ENCODE measurements around the gene ANKIB1.
"Not testable (repeated sequence)": the region's sequence is repeated elsewhere in the genome, so short reads cannot be mapped to it uniquely, and the experiment has no call there.

ANKIB1 gene

GRCh38 chr7:92422926-92423325 is 177.2 kb downstream of the ANKIB1 start:
- no peak for TF ChIP-seq POLR2A (IDR thresholded peaks at IDR 0.05; ENCODE audit: low read depth, low read length)
- FAIRE-seq (no peak), DNase-seq (ENCODE audit: insufficient read length, low spot score) (no peak)

DNA sequence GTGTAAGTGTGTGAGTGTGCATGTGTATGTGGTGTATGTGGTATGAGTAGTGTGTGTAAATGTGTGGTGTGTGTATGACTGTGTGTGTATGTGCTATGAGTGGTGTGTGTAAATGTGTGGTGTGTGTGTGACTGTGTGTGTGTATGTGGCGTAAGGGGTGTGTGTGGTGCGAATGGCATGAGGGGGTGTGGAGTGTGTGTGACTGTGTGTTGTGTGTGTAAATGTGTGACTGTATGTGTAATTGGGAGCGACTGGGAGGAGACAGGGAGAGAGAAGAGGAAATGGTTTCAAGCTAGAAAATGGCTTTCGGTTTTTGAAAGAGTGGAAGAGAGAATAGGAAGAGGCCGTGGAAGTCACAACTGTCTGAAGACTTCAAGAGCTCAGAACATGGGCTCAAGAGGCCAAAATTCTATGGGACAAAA is 177.9 kb downstream of the ANKIB1 start:
- no peak for TF ChIP-seq POLR2A (IDR thresholded peaks at IDR 0.05; ENCODE audit: low read depth, low read length)
- no peak for DNase-seq (ENCODE audit: insufficient read length, low spot score)
- no peak for FAIRE-seq

- DNase-seq (ENCODE audit: insufficient read length, low spot score) (no peak), FAIRE-seq (no peak)
- TF ChIP-seq POLR2A (IDR thresholded peaks at IDR 0.05; ENCODE audit: low read depth, low read length) = no peak
Measured at GRCh38 chr7:92425311-92425947, 179.7 kb downstream of the ANKIB1 start.

GRCh38 chr7:92427193-92427592 is 181.4 kb downstream of the ANKIB1 start:
- no peak for TF ChIP-seq POLR2A (IDR thresholded peaks at IDR 0.05; ENCODE audit: low read depth, low read length)
- DNase-seq (ENCODE audit: insufficient read length, low spot score) = no peak
- FAIRE-seq = no peak

- DNase-seq (ENCODE audit: insufficient read length, low spot score) (no peak), FAIRE-seq (no peak)
- TF ChIP-seq POLR2A (IDR thresholded peaks at IDR 0.05; ENCODE audit: low read depth, low read length) = no peak
Measured at GRCh38 chr7:92432299-92432946, 186.6 kb downstream of the ANKIB1 start.

DNA sequence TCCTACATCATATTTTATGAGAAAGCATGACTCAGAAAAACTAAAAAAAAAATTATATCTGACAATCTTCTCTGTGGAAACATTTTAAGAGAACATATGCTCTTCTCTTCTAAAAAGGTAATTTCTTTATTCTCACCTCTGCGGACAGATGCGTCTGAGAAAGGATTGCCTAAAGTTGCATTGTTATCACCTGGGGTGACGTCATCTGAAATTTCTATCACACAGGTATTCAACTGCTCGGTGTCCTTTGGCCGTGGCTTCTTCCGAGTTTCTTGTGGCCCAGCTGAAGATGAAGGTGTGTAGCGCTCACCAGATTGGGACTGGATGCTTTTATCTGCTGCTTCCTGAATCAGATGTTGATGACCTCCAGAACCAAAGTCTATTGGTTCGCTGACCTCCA is 187.2 kb downstream of the ANKIB1 start:
- DNase-seq (ENCODE audit: insufficient read length, low spot score) = no peak
- FAIRE-seq = no peak
- TF ChIP-seq POLR2A (IDR thresholded peaks at IDR 0.05; ENCODE audit: low read depth, low read length) = no peak

DNA sequence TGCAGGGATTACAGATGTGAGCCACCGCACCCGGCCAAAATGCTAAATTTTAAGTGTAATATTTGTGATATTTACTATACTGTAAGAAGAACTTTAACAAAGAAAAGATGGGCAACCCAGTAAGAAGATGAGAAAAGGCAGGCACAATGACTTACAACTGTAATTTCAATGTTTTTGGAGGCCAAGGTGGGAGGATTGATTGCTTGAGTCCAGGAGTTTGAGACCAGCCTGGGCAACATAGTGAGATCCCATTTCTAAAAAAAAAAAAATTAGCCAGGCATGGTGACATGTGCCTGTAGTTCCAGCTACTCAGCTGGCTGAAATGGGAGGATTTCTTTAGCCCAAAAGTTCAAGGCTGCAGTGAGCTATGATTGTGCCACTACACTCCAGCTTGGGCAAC is 189.8 kb downstream of the ANKIB1 start:
- TF ChIP-seq POLR2A (IDR thresholded peaks at IDR 0.05; ENCODE audit: low read depth, low read length) = no peak
- DNase-seq (ENCODE audit: insufficient read length, low spot score) (no peak), FAIRE-seq (no peak)

- TF ChIP-seq POLR2A (IDR thresholded peaks at IDR 0.05; ENCODE audit: low read depth, low read length) = no peak
- no peak for DNase-seq (ENCODE audit: insufficient read length, low spot score)
- FAIRE-seq = no peak
Measured at GRCh38 chr7:92436612-92437445, 191.1 kb downstream of the ANKIB1 start.

GRCh38 chr7:92437956-92438491 is 192.2 kb downstream of the ANKIB1 start:
- no peak for DNase-seq (ENCODE audit: insufficient read length, low spot score)
- no peak for TF ChIP-seq POLR2A (IDR thresholded peaks at IDR 0.05; ENCODE audit: low read depth, low read length)
- no peak for FAIRE-seq

GRCh38 chr7:92442720-92443119 is 196.9 kb downstream of the ANKIB1 start:
- DNase-seq (ENCODE audit: insufficient read length, low spot score); FAIRE-seq: not testable (repeated sequence)

GRCh38 chr7:92446869-92447344 is 201.1 kb downstream of the ANKIB1 start:
- no peak for FAIRE-seq
- DNase-seq (ENCODE audit: insufficient read length, low spot score) = no peak
- TF ChIP-seq POLR2A (IDR thresholded peaks at IDR 0.05; ENCODE audit: low read depth, low read length) = no peak

DNA sequence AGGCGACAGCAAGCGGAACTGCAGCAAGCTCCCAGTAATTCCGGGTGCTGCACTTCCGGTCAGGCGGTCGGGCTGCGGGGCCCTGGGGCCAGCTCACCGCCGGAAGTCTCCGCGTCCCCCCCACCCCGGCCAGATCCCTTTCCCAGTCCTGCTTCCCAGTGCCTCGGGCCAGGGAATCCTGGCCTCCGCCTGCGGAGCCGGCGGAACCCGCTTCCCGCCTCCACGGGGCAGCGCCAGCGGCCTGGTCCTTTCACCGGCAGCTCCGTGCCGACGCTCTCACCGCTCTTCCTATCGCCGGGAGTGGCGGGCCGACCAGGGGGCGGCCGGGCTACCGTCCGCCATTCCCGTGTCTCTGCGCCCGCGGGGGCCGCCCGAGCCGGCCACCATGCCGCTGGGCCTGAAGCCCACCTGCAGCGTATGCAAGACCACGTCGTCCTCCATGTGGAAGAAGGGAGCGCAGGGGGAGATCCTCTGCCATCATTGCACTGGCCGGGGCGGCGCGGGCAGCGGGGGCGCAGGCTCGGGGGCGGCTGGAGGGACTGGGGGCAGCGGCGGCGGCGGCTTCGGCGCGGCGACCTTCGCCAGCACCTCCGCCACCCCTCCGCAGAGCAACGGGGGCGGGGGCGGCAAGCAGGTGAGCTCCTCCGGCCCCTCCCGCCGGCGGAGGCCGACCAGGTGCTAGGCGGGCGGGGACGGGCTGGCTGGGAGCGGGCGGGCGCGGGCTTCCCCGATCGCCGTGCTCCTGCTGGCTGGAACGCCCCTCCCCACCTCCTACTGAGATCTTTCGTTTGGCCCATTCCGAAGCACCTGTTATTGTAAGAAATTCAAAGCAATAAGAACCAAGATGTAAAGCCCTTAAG is 201.8 kb downstream of the ANKIB1 start, which contains the start of gene GATAD1:
GATAD1 (plus strand) TSS at position 138 of the 860 bp plus-strand sequence; CDS start at position 386, 248 bp downstream.
- FAIRE-seq (no peak), DNase-seq (ENCODE audit: insufficient read length, low spot score) (peak; percentile 93)
- TF ChIP-seq POLR2A (IDR thresholded peaks at IDR 0.05; ENCODE audit: low read depth, low read length) = peak; percentile 73

DNA sequence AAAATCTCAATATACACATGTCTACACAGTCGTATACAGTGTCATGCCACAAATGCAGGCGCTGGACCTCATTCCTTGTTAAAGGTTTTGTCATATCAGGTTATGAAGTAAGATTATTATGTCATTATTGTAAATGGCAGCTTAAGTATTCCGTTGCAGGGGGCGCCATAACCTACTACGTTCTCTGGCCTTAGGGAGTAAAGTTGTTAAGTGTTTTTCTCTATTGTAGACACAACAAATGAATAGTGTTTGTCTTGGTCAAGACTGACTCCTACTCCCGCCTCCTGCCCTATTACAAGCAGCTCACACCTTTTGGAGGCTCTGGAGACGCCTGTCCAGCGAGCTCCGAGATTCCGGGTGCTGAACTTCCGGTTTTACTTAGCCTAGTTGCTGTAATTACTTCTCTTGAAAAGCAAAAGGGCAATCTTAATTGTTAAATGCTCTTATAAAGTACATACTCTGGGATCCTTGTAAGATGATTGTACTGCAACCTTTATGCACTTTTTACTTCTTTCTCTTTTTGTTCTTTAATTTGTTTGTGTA is 202.5 kb downstream of the ANKIB1 start:
- DNase-seq (ENCODE audit: insufficient read length, low spot score) (peak; percentile 30), FAIRE-seq (no peak)
- no peak for TF ChIP-seq POLR2A (IDR thresholded peaks at IDR 0.05; ENCODE audit: low read depth, low read length)
